Stimulated activated CD4-positive, alpha-beta T cell treated with anti-CD3 and anti-CD28 coated beads, Interleukin-1b, Interleukin-23, amount 100 ng/mL, for 4 hours (primary cell): ENCODE results near the gene CELSR3.

Source experiments
- DNase-seq, 2 donors: peaks; one replicate each; pipeline ENCODE4 v3.0.0-alpha.2; 2020; ENCODE audit warnings: low read depth in 2 of 2

The CELSR3 gene, protein sequence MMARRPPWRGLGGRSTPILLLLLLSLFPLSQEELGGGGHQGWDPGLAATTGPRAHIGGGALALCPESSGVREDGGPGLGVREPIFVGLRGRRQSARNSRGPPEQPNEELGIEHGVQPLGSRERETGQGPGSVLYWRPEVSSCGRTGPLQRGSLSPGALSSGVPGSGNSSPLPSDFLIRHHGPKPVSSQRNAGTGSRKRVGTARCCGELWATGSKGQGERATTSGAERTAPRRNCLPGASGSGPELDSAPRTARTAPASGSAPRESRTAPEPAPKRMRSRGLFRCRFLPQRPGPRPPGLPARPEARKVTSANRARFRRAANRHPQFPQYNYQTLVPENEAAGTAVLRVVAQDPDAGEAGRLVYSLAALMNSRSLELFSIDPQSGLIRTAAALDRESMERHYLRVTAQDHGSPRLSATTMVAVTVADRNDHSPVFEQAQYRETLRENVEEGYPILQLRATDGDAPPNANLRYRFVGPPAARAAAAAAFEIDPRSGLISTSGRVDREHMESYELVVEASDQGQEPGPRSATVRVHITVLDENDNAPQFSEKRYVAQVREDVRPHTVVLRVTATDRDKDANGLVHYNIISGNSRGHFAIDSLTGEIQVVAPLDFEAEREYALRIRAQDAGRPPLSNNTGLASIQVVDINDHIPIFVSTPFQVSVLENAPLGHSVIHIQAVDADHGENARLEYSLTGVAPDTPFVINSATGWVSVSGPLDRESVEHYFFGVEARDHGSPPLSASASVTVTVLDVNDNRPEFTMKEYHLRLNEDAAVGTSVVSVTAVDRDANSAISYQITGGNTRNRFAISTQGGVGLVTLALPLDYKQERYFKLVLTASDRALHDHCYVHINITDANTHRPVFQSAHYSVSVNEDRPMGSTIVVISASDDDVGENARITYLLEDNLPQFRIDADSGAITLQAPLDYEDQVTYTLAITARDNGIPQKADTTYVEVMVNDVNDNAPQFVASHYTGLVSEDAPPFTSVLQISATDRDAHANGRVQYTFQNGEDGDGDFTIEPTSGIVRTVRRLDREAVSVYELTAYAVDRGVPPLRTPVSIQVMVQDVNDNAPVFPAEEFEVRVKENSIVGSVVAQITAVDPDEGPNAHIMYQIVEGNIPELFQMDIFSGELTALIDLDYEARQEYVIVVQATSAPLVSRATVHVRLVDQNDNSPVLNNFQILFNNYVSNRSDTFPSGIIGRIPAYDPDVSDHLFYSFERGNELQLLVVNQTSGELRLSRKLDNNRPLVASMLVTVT (N-terminal part only)

DNA sequence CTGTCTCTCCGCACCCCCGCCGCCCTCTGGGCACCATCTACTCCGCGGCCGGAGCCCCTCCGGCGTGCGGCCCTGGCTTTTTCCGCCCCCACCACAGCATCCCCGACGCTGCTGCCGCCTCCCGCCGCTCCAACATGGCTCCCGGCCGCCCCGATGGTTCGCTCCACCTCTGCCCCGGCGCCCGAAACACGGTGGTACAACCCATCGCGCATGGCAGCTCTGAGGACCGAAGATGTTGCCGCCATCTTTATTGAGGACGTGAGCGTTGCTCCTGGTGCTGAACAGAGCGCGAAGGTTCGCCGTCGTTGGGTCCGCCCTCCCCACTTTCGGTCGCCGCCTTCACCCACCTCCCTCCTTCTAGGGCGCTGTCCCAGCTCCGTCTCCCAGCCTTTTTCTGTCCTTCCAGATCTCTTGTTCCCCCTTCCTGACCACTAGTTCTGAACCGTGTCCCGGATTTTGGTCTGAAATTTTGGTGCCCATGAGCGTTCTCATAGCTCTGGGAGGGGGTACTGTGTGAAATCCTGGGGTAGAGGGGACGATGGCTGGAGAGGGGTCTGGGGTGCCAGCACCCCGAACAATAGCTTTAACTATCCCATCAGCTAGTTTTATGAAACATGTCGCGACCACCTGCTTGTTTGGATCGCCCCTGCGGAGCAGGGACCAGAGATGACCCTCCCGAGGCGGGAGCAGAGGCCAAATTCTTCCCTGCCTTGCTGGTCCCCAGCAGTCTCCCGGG, at the start of gene CELSR3:
Gene CELSR3 (minus strand): TSS at position 134 of the 736 bp plus-strand sequence. CDS start 252 bp downstream, outside the sequence.
- peak; percentile 26 to 31 for DNase-seq

DNA sequence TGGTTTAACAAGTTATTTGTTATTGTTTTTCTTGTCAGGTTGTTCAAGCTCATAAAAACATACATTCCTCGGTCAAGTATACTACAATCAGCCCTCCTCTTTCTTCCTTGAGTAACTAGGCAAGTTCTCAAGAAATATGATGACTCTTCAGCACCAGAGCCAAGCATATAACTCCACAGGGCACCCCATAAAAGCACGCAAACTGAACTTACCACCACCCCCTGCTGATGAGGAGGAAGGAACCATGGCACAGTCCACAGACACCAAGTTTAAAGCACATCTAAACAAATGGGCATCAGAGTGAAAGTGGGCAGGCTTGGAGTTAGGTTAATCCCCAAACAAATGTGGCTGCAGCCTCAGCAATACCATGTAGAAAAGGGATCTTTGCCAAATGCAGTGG, 49.0 kb upstream of the CELSR3 start:
- no peak for DNase-seq

DNA sequence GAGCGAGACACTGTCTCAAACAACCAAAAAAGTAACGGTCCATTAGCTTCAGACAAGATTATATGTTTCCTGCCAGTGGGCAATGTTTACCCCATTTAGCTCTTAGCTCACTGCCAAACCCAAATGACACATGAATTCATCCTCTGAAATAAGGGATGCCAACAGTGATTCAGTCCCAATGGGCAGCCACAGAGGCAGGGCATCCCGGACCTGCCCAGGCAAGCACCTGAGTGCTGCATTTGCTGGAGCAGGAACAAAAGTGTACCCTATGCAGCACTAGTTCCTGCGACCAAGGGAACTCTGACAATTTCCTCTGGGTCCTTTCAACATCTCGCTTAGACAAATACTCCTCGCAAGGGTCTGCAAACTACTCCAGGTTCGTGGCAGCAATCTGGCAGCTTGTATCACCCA, 46.4 kb upstream of the CELSR3 start:
- DNase-seq, result no peak

DNA sequence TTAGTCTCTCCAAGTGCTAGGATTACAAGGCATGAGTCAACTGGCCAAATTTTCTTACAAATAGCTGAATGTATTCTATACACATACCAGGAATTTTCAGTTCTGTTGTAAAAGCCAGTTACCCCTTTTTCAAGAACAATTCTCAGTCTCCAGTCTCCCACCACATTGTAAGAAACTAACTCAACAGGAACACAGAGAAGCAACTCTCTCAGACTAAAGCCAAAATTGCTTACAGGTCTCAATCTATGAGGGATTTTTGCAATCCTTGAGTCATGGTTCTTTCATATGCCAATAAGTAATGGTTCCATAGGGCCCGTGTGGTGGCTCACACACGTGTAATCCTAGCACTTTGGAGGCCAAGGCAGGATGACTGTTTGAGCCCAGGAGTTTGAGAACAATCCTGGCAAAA, 45.8 kb upstream of the CELSR3 start:
- no peak for DNase-seq

DNA sequence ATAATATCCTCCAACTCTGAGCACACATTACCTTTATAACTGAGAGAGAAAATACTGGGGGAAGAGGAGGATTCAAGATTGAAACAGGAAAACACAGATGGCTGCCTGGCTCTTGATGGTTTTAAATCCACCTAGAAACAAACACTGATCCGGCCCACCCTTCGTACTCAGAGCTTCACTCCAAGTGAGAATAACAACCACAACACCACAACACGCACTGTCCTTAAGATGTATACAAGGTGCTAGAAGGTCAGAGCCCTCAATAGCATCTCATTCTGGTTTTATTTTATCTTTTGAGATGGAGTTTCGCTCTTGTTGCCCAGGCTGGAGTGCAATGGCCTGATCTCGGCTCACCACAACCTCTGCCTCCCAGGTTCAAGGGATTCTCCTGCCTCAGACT, 44.5 kb upstream of the CELSR3 start:
- DNase-seq, result no peak

DNA sequence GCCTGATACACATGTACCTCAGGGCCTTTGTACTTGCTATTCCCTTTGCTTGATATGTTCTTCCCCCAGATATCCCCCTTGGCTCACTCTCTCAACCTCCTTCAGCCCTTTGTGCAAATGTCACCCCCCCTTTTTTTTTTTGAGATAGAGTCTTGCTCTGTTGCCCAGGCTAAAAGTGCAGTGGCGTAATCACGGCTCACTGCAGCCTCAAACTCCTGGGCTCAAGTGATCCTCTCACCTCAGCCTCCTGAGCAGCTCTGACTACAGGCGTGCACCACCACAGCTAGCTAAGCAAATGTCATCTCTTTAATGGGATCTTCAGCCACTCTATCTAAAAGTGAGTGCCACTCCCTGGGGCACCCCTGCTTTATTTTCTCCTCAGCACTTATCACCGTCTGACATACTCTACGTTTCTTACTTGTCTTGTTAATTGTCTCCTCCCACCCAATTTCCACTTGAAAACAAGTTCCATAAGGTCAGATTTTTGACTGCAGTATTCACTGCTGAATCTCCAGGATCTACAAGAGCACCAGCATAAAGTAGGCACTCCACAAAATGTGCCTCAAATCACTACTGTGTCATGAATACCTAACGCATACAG, 39.7 kb upstream of the CELSR3 start:
- DNase-seq, result no peak

DNA sequence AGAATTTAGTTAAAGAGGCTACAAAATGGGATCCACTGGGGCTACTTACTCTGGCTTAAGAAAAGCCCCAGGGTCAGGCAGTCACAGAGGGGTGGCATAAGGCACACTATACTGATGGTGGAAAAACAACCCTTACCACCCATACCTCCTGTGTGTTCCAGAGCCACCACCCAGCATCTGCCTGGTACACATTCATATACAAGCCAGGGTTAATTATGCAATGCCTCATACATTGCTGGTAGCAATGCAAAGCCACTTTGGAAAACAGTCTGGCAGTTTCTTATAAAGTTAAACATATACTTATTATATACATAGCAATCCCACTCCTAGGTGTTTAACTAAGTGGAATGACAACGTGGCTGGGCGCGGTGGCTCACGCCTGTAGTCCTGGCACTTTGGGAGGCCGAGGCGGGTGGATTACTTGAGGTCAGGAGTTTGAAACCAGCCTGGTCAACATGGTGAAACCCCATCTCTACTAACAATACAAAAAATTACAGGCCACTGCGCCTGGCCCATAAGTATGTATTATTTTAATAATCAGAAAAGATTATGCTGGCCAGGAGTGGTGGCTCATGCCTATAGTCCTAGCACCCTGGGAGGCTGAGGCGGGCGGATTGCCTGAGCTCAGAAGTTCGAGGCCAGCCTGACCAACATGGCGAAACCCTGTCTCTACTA, 38.2 kb upstream of the CELSR3 start:
- DNase-seq, result no peak

DNA sequence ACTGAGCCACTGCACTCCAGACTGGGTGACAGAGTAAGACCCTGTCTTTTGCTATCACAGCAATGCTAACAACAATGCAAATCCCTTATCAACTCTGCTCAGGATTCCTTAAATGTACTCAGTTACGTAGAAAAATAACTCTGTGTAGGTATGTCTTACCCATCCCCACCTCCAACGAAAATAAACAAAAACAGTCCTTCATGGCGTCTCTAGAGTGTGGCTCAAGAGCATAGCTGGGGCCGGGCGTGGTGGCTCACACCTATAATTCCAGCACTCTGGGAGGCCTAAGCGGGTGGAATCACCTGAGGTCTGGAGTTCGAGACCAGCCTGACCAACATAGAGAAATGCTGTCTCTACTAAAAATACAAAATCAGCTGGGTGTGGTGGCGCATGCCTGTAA, 36.2 kb upstream of the CELSR3 start:
- DNase-seq, result no peak

DNA sequence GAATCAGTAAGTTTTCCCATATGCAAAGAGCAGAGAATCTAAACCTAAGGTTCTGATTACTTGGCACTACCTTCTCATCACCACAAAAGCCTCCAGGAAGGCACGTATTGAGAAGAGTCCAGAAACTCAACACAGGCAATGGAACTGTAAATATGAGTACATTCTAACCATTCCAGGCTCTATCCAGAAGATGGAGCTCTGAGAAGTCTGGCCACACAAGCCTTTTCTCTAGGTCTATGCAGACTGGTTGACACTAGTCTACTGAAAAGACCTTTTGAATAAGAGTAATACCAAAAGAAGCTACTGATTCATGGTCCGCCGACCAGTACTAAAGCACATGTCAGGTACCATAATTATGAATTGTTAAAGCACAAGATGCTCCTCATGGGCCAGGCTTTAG, 35.3 kb upstream of the CELSR3 start:
- no peak for DNase-seq

DNA sequence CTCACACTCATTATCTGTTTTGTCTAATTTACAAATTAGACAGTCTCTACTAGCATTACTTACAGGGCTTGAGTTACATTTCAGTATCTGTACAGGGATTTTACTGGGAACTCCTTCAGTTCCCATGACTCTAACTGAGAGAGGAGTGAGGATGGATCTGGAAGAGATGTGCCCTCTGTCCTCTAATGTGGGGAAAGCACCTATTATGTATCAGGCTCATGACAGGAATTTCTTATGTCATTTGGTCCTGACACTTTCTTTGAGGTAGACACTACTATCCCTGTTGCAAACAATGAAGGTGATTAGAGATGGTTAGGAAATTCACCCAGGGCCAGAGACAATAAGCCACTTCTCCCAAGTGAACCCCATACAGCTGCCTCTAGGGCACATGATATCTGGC, 33.9 kb upstream of the CELSR3 start:
- DNase-seq, result no peak

DNA sequence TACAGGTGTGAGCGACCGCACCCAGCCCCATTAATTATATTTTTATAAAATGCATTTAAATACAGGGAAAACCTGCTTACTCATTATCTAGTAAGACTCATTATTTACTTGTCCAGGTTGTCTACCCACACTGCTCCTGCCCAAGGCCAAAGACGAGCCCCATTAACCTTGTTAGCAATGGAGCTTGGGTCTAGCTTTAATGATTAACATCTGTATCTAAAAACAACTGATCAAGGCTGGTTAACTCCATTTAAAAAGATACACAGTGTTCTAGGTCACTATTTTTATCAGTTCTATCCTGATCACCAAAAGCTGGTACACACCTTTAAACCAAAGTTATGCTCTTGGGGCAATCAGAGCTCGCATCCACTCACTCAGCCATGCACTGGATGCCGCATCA, 33.5 kb upstream of the CELSR3 start:
- no peak for DNase-seq

DNA sequence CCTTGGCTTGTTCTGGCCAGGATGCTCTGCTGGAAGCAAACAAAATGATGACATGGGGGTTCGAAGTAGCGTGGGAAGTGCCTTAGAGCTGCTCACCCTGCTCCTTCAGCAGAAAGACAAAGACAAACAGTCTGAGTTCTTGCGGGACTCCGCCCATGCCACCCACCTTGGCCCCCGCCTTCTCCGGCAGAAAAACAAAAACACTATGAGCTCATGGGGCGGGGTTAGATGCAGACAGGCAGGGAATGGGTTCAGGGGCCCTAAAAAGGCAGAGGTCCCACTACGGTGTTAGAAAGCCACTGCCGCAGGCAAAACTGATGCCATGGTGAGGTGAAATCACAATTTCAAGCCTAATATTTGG, 32.7 kb upstream of the CELSR3 start:
- no peak for DNase-seq

DNA sequence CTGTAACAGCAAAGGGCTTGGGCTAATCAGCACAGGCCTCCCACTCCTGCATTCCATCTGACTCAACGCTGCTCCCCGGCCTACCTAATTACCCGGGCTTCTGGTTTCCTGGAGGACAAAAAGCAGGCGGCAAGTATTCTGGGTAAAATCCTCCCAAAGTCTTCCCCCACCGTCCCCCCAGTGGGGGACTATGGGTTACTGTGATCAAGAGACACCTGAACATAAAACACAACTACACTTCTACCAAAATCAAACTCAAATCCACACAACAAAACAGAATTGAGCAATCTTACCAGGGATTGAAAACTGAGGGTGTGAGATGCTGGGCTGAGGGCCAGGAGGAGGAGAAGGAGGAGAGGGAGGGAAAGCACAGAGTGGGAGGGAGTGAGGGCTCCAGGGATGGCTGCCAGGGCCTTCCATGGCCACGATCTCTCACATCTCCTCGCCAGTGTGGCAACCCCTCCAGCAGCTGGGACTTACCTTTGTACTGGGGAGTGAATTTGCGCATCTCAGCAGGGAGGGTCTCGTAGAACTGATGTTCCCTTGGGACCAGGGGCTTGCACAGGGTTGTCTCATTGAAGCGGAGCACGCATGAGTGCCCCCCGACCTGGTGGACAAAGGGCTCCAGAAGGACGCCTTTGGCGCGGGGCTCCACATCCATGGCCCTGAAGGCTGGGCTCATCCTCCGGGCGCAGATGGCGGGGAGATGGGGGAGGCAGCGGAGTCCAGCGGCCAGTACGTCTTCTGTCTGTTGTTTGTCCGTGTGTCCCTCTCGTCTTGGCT, 32.1 kb upstream of the CELSR3 start:
- no peak for DNase-seq

DNA sequence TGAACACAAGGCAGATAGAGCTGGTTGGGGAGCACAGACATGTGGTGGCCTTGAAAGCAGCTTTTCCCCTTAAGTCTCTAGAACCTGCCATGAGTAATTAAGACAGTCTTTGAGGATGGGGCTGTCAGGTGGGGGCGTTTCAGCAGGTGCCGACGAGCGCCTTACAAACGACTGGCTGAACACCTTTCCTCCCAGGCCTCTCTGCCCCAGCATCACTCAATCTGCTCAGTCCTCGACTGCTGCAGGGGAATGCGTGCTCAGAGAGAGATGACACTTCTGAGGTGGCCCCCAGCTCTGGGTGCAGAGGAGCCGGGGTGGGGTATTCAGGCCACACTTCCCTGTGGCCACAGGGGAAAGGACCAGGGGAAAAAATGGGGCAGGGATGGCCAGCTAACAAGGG, 31.1 kb upstream of the CELSR3 start:
- DNase-seq, result no peak

DNA sequence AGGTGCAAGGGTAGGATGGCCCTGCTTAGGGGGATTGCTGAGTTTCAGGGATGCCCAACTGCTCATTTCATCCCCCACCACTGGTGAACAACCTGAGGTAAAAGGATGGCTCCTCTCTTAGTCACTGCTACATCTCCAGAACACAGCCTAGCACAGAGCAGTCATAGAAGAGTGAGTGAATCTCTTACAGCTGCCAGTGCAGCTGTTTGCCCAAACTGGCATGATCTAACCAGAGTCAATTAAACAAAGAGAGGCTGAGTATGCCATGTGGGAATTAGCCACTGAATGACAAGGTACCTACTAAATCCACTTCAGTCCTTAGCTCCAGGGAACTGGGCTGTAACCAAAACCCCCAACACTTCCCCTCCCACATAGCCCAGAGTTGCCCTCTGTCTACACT, 29.9 kb upstream of the CELSR3 start:
- DNase-seq, result no peak

DNA sequence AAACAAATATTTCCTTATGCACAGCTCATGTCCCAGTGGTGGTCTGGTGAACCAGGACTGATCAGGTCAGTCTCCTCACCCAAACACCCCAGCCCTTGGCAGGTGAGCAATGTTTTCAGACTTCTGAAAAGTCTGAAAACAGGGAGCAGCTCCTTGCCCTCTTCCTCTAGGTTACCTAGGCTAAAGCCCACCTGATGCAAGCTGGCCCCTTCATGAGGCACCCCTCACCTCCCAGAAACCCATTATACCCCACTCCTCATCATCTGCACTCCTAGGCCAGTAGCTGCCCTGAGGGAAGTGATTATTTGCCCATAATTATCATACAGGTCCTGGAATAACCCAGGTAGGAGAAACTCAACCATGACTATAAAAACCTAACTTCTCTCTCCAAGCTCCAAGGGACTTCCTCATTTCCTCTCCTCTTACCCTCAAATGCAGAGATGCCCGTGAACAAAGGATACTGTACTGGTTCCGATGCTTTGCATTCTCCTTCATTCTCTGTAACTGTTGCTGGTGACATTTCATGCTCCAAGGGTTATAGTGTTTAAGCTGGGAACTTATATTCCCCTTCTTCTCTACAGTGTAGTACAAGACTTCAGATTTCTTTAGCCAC, 28.3 kb upstream of the CELSR3 start:
- no peak for DNase-seq

DNA sequence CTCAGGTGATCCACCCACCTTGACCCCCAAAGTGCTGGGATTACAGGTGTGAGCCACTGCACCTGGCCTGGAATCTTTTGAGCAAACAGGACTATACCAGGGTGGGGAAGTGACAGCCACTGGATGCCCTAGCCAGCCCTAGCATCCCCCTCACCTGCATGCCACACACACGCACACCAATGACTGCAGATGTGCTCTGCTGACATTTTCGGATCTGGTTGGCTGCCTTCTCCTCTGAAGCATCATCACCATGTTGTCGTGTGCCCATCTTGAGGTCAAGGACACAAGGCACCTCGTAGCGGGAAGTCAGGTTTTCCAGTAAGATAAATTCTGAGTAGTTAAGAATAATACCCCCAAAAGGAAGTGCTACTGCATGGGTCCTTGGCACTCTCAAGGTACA, 26.7 kb upstream of the CELSR3 start:
- DNase-seq, result no peak

DNA sequence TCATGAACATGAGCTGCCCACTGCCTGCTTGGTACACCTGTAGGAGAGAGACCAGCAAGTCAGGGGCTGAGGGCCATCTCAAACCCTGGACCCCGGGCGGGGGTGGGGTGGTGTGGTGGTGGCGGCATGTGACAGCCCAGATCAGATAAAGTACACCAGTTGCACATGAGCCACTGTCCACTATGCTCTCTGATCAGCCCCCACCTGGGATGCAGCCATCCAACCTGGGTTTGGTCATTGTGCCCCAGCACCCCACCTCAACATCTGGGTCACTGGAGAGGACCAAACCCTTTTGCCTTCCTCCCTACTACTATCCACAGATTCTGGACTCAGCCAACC, 26.0 kb upstream of the CELSR3 start:
- DNase-seq, result no peak

DNA sequence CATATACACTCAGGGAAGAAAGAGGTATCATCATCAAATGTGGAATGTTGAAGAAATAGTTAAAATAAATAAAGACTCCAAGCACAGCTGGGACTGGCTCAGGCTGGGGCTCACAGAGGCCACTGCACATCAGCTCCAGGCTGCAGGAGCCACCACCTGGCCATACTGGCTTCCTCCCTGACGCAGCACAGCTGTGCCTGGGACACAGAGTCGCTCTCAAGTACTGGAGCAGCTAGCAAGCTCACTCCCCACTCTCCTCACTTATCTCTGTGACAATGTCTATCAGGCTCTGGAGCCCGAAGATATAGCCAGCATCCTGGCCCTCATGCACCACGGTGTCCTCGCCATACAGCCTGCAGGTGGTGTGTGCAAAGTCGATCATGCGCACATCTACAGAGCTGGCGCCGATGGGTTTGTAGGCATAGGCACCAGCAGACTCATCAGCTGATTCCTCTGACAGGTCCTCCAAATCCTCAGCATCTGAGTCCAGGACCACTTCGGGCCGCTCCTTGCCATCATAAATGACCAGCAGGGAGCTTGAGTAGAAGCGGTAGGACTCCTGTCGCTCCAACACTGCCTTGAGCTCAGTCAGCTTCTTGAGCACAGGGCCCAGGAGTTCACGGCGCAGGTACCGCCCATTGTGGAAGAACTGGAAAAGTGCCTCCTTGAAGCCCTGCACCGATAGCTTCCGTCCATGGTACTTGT, 25.5 kb upstream of the CELSR3 start:
- no peak for DNase-seq
